Activated T-cell treated with anti-CD3 and anti-CD28 coated beads, Interleukin-2, amount 50 U/mL, for 4 hours (primary cell): ENCODE results near the gene ROBO4. TPM values are rescaled to one million over a fixed set of nuclear protein-coding genes. Genes with fewer than 3 reads are reported as not detected.

ENCODE experiments used
- ATAC-seq, 2 donors: fragments of 200-7000 bp; cut with Tn5 transposase; one replicate each; pipeline ENCODE4 v1.10.0; 2021
- DNase-seq: peaks from one replicate; pipeline ENCODE4 v3.0.0-alpha.2; 2020
- H3K27me3 Mint-ChIP-seq: one replicate; pipeline ENCODE4 v1.8.0; 2021; ENCODE audit warnings: low read depth, mixed read lengths
- H3K36me3 Mint-ChIP-seq: one replicate; pipeline ENCODE4 v1.8.0; 2022; ENCODE audit warnings: mixed read lengths; ENCODE audit not compliant: insufficient read depth
- H3K4me1 Mint-ChIP-seq: one replicate; pipeline ENCODE4 v1.8.0; 2021; ENCODE audit warnings: low read depth, mixed read lengths
- H3K4me3 Mint-ChIP-seq: one replicate; pipeline ENCODE4 v1.8.0; 2021; ENCODE audit warnings: mild to moderate bottlenecking, moderate library complexity, mixed read lengths
- H3K9me3 Mint-ChIP-seq: one replicate; pipeline ENCODE4 v1.8.0; 2021; ENCODE audit warnings: mixed read lengths
- total RNA-seq, 3 donors: library from RNA; stranded (reverse); gene quantifications; one replicate each; pipeline ENCODE4 v1.2.1, GENCODE V29; 2021

The ROBO4 gene
- total RNA-seq = not detected

DNA sequence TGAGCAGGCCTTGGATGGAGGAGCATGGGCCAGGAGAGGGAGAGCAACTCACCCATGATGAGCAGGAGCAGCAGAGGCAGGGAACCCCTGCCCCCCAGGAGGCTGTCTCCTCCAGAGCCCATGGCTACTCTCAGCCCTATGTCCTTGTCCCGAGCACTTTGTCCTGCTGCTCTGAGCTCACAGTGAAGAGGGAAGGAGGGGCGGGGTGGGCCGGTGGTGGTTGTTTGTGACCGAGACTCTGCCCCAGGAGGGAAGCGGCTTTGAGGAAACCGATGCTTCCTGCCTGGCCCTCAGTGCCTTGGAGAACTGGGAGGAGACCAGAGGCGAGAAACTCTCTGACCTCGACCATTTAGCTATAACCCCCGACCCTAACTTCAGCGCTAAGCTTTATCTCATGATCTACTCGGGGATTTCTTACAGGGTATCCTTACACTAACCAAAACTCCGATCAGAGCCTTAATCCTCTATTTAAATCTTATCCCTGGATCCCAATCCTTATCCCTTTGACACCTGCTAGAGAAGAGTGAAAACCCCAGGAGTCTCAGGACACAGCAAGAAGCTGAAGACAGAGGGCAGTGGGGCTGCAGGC is at the start of gene ROBO4:
Gene ROBO4, minus strand, starts transcription at position 192 of the 589 bp plus-strand sequence. Its CDS starts 70 bp downstream, at position 122.
- peaks cover 2% of the 10 kb centered on the region for H3K4me1 Mint-ChIP-seq
- no peaks in the 10 kb centered on the region for H3K9me3 Mint-ChIP-seq
- H3K4me3 Mint-ChIP-seq = no peak within 1 kb of the TSS
- ATAC-seq (no peak), DNase-seq (no peak)
- H3K27me3 Mint-ChIP-seq = peaks cover 7% of the 10 kb centered on the region
- H3K36me3 Mint-ChIP-seq = no peaks in the 10 kb centered on the region

DNA sequence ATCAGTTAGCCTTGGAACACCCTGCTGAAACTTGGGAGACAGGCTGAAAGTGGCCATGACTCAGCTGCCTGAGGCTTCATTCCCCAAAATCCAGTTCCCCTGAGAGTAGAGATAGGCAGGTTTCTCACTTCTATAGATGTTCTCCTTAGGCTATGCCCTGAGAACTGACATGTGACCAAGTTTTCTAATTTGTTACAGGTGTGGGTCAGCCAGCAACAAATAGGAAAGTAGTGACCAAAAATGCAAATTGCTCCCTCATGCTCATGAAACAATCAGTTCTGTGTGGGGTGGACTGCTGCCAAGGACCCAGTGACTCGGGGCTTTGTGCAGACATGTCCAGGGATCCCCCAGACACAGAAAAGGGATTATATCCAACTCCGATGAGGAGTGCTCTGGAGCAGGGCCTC is 49.1 kb upstream of the ROBO4 start:
- ATAC-seq = no peak
- H3K9me3 Mint-ChIP-seq = peaks cover 8% of the 10 kb centered on the region
- H3K36me3 Mint-ChIP-seq = peaks cover 3% of the 10 kb centered on the region
- H3K4me1 Mint-ChIP-seq = peaks cover 14% of the 10 kb centered on the region
- H3K27me3 Mint-ChIP-seq = no peaks in the 10 kb centered on the region
- DNase-seq = no peak
- no peak overlapping the region for H3K4me3 Mint-ChIP-seq

DNA sequence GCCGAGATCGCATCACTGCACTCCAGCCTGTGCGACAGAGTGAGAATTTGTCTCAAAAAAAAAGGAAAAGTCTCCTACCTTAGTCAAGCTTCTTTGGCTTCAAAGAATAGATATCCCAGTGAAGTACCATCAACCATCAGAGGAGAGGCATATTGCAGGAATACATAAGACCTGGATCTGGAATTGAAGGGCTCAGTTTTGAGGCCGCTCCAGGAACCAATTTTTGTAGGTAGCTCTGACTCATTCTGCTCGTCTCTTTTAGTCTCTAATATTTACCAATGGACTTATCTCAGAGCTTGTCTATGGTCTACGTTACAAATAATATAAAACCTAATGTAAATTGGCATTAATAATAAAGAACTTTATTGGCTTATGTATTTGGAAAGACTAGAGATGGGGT is 48.2 kb upstream of the ROBO4 start:
- no peak for ATAC-seq
- DNase-seq = no peak
- H3K36me3 Mint-ChIP-seq = peaks cover 3% of the 10 kb centered on the region
- H3K4me1 Mint-ChIP-seq = peaks cover 14% of the 10 kb centered on the region
- H3K9me3 Mint-ChIP-seq = peaks cover 8% of the 10 kb centered on the region
- H3K4me3 Mint-ChIP-seq = no peak overlapping the region
- no peaks in the 10 kb centered on the region for H3K27me3 Mint-ChIP-seq

DNA sequence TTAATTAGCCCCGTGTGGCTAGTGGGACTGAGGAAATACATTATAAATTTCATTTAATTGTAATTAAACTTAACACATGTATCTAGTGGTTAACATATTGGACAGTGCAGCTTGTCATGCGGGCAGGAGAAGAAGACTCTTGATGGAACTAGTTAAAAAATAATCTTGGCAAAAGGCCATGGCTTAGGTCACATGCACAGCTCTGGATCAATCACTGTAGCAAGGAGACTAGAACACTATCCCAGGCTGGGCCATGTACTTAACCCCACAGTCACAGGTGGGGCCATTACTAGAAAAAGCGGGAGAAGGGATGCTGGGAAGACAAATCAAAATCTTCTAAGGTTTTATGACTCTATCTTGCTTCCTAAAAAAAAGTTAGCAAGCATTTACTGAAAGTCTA is 46.9 kb upstream of the ROBO4 start:
- ATAC-seq = no peak
- peaks cover 14% of the 10 kb centered on the region for H3K4me1 Mint-ChIP-seq
- H3K9me3 Mint-ChIP-seq = peaks cover 8% of the 10 kb centered on the region
- no peak for DNase-seq
- peaks cover 3% of the 10 kb centered on the region for H3K36me3 Mint-ChIP-seq
- no peaks in the 10 kb centered on the region for H3K27me3 Mint-ChIP-seq
- H3K4me3 Mint-ChIP-seq = no peak overlapping the region

DNA sequence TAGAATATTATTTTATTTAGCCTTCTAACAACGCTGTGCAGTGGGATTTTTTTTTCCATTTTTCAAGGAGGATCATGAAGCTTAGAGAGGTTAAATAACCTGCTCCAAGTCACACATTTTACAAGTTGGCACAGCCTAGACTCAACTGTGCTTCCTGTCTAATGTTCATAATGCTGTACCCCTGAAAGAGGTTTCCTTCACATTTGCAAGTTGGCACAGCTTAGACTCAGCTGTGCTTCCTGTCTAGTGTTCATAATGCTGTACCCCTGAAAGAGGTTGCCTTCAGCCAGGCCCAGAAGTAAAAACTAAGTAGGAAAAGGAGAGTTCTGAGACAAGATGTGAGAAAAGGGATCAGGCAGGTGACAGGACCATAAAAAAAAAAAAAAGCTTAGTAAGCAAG is 46.1 kb upstream of the ROBO4 start:
- Mint-ChIP-seq H3K9me3 (peaks cover 6% of the 10 kb centered on the region), H3K27me3 (no peaks in the 10 kb centered on the region), H3K36me3 (peaks cover 3% of the 10 kb centered on the region), H3K4me3 (no peak overlapping the region), H3K4me1 (peaks cover 14% of the 10 kb centered on the region)
- ATAC-seq (no peak), DNase-seq (no peak)

DNA sequence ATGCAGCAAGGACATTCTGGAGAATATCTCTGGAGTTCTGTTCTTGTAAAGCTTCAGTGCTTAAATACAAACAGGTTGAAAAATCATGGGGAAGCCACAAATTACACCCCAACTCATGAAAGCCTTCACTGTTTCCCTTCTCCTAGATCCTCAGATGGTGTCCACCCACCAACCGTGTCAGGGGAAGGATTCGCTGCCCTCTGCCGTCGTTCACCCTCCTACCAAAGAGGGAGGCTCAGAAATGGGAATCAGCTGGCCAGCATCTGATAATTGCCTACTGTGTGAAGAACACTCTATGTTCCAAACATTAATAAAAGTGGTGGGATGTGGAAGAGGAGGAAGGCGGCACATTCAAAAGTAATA is 45.6 kb upstream of the ROBO4 start:
- H3K9me3 Mint-ChIP-seq = peaks cover under 1% of the 10 kb centered on the region
- no peak overlapping the region for H3K4me3 Mint-ChIP-seq
- no peaks in the 10 kb centered on the region for H3K27me3 Mint-ChIP-seq
- no peak for ATAC-seq
- peaks cover 10% of the 10 kb centered on the region for H3K4me1 Mint-ChIP-seq
- no peak for DNase-seq
- peaks cover under 1% of the 10 kb centered on the region for H3K36me3 Mint-ChIP-seq

DNA sequence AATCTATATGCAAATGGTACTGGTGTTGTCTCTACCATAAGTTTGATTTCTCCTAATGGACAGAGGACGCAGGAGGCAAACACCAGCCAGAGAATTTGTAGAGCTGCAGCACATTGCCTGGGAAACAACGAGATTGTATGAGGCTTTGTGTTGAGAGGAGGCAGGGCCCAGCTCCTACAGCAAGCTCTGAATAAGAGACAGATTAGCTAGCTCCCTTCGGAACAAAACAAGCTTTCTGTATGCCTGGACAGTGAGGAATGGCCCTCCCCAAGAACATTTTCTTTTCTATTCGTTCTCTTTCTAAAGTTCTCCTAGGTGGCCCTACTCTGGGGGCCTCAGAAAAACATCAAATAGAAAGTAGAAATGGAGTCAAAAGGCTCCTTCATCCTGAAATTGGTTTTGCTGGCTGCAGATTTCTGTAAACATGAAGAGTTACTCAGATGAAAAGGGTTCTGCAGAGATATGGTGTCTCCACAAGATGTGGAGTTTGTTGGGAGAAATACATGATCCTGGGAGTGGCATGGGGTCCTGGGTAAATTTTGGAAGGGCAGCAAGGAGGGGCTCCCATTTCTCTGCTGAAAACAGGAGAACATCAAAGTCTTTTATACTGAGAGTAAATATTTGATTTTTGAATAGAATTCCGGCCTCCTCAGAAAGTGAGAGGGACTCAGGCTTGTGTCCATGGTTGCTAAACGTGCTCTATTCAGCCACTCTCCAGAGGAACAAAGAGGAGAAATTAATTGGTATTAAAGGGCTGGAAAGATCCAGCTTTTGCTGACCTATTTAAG is 45.0 kb upstream of the ROBO4 start:
- no peak overlapping the region for H3K4me3 Mint-ChIP-seq
- no peak for ATAC-seq
- no peaks in the 10 kb centered on the region for H3K27me3 Mint-ChIP-seq

DNA sequence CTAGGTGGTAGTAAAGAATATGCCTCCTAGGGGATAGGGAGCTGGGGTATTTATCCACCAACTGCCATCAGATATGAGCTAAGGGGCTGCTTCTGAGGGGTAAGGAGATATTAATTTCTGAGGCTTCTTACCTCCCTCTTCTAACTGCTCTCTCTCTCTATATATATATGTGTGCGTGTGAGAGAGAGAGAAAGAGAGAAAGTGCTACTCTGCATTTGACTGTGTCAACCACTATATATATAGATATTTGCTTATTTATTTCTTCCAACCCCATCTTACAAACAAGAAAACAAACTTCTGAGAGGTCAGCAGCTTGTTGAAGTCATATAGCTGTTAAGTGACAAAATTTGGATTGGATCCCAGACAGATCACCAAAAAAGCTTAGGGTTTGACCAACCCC is 44.0 kb upstream of the ROBO4 start:
- peaks cover 9% of the 10 kb centered on the region for H3K4me1 Mint-ChIP-seq
- no peaks in the 10 kb centered on the region for H3K36me3 Mint-ChIP-seq
- no peaks in the 10 kb centered on the region for H3K9me3 Mint-ChIP-seq
- ATAC-seq = no peak
- DNase-seq = no peak
- no peak overlapping the region for H3K4me3 Mint-ChIP-seq
- H3K27me3 Mint-ChIP-seq = no peaks in the 10 kb centered on the region

More for the DNA sequence above, 45.0 kb upstream of the ROBO4 start:
- Mint-ChIP-seq H3K9me3 (no peaks in the 10 kb centered on the region), H3K4me1 (peaks cover 9% of the 10 kb centered on the region), H3K36me3 (no peaks in the 10 kb centered on the region)
- DNase-seq = no peak

DNA sequence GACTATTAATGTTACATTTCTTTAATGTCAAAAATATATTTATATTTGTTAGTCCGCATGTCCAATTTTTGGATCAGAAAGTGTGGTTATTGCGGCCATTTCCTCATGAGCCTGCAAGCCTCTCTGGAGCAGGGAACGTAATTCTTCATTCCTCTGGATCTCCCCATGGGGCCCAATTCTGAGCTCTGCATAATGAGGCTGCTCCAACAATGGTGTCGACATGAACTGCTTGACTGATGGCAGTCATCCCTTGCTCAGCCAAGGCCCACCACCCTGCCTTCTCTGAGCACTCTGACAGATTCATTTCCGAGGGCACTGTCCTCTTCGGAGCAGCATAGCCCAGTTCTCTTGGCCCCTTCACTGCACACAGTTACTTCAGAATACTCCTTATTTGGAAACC is 41.3 kb upstream of the ROBO4 start:
- Mint-ChIP-seq H3K4me3 (no peak overlapping the region), H3K9me3 (no peaks in the 10 kb centered on the region), H3K4me1 (peaks cover 9% of the 10 kb centered on the region), H3K27me3 (peaks cover 3% of the 10 kb centered on the region), H3K36me3 (no peaks in the 10 kb centered on the region)
- ATAC-seq (no peak), DNase-seq (no peak)

DNA sequence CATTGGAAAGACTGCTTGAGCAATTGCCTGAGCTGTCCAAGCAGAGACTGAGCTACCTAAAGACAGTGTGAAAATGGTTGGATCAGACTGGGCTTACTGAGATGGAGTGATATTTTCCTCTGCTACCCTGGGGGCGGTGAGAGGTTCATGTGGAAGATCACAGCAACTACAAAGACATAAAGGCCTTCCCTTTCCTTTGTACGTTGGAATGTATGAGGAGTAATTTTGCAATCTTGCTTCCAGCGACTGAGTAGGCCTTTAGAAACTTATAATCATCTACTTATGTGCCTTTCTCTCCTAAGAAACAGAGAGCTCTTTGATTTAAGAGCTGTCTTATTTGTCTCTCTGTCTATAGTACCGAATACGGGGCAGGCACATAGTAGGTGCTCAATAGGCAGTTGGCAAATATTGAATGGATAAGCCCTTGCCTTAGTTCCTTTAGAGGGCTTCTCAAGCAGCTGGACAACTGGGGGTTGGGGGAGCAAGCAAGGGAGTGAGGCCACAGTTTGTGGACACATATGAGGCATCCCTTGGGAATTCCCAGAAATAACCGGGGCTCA is 40.6 kb upstream of the ROBO4 start:
- H3K27me3 Mint-ChIP-seq = peaks cover 3% of the 10 kb centered on the region
- no peak for DNase-seq
- H3K9me3 Mint-ChIP-seq = no peaks in the 10 kb centered on the region
- H3K4me1 Mint-ChIP-seq = peaks cover 3% of the 10 kb centered on the region
- H3K36me3 Mint-ChIP-seq = no peaks in the 10 kb centered on the region
- no peak overlapping the region for H3K4me3 Mint-ChIP-seq
- ATAC-seq = no peak

DNA sequence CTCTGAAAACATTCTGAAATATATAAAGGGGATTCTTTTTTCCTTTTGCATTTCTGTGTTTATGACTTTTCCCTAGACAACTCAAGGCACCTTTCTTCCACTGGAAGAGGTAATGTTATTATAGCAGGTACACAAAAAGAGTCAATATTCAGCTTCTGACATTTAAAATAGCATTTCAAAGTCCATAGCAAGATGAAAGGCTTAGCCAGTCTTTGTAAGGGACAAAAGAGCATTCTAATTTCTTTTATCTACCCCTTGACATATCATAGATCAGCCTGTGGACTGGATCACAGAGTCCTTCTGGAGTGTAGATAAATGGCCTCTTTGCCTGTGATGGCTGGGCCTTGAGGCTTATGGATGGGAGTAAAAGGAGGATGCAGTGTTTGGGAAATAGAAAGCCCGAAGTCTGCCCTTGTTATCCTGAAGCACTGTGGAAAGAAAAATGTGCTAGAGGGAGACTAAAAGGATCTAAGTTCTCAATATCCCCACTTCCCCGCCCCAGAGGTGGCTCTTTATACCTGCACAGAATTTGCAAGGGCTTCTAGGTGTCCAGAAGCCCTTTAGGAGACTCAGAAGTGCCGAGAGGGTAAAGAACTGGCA is 39.8 kb upstream of the ROBO4 start:
- no peak for ATAC-seq
- no peaks in the 10 kb centered on the region for H3K36me3 Mint-ChIP-seq
- DNase-seq = no peak
- H3K9me3 Mint-ChIP-seq = no peaks in the 10 kb centered on the region
- peaks cover 3% of the 10 kb centered on the region for H3K27me3 Mint-ChIP-seq
- no peak overlapping the region for H3K4me3 Mint-ChIP-seq
- no peaks in the 10 kb centered on the region for H3K4me1 Mint-ChIP-seq

DNA sequence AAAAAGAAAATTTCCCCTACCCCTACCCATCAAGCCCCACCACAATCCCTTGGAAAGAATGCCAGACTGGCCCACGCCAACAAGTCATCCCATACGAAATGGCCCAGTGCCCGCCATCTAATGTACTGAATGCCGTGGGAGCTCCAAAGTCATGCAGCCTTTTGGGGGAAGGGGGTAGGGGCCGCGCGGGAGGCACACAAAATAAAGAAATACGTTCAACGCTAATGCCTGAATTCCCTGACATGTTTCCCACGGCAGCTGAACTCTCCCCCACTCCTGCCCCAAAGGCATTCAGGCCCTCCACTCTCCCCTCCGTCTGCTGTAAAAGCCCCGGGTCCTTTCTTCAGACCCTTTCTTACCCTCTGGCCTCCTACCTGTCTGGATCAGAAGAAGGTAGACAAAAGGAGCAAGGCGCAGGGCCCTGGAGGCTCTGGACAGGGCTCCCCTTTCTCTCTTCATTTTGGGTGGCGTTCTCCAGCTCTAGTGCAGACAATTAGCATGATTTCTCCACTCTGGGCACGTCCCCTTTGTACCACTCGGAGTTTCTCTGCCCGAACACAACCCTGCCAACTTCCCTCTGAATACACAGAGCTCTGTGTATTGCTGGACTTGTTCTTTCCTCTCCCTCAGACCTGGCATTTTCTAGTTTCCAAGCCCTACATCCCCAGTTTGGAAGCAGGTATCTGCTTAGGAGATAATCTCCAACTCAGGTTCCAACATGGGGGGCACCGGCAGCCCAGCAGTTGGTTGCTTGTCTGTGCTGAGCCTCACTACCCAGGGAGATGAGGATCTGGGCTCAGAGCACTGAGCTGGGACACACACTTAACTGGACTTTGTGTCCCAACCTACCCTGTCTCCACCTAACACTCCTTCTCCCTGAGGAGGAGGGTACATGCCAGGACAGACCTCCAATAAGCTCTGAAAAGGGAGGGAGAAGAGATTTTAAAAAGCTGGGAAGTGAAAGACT is 38.2 kb upstream of the ROBO4 start, which contains the start of gene HEPACAM:
Gene HEPACAM, minus strand, starts transcription at position 500 of the 967 bp plus-strand sequence. Its CDS starts 41 bp downstream, at position 459.
- no peaks in the 10 kb centered on the region for H3K9me3 Mint-ChIP-seq
- no peak within 1 kb of the TSS for H3K4me3 Mint-ChIP-seq
- ATAC-seq (no peak), DNase-seq (no peak)
- peaks cover 2% of the 10 kb centered on the region for H3K4me1 Mint-ChIP-seq
- peaks cover 3% of the 10 kb centered on the region for H3K27me3 Mint-ChIP-seq
- no peaks in the 10 kb centered on the region for H3K36me3 Mint-ChIP-seq

DNA sequence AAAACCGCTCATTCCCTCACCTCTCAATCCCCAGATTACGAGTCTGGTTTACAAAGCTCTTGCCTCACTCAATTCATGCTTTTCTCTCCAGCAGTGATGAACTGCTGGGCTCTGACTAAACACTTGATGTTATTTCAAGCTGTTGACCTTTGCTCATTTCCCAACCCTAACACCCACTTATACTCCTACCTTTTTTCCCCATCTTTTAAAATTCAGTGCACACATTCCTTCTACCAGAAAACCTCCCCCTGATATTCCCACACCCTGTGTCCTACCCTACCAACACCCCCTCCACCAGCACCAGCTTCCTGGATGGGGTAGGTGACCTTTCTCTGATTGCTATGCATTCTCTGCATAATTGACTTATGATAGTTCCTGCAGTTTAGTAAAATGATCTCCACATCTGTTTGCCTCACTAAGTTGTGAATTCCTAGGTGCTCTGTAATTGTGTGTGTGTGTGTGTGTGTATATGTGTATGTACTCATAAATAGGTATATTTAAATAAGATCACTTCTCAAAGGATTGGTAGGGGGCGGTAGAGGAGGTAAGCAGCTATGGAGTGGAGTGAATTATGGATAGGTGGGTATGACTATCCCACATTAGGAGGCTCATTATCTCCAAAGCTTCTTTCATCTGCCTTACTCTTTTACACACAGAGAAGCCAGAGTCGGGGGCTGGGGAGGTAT is 37.3 kb upstream of the ROBO4 start:
- H3K36me3 Mint-ChIP-seq = no peaks in the 10 kb centered on the region
- no peak overlapping the region for H3K4me3 Mint-ChIP-seq
- H3K27me3 Mint-ChIP-seq = peaks cover 3% of the 10 kb centered on the region
- H3K9me3 Mint-ChIP-seq = no peaks in the 10 kb centered on the region
- ATAC-seq (no peak), DNase-seq (no peak)
- peaks cover 7% of the 10 kb centered on the region for H3K4me1 Mint-ChIP-seq
